Ovary (tissue), 9 donors: ENCODE measurements around the gene SIPA1L3. TPM values are rescaled to one million over a fixed set of nuclear protein-coding genes. Genes with fewer than 3 reads are reported as not detected.
"Not testable (repeated sequence)": the region's sequence is repeated elsewhere in the genome, so short reads cannot be mapped to it uniquely, and the experiment has no call there.

Experiments
- DNase-seq, 5 donors: peaks; one replicate each; pipeline ENCODE4 v3.0.0-alpha.2; 2019 to 2020
- H3K27ac ChIP-seq, 2 donors: fragments of 200-600 bp; one replicate each; pipeline versions ENCODE4 v1.5.1 to v1.8.0; 2019 to 2022
- H3K27me3 ChIP-seq: fragments of 200-600 bp; one replicate; pipeline ENCODE4 v1.8.0; 2022
- H3K36me3 ChIP-seq: fragments of 200-600 bp; sonication (generic); one replicate; pipeline ENCODE4 v1.5.1; 2019
- H3K4me1 ChIP-seq: one replicate; pipeline ENCODE4 v1.8.1; 2013; ENCODE audit warnings: mild to moderate bottlenecking, moderate library complexity; ENCODE audit not compliant: insufficient read depth
- H3K4me3 ChIP-seq: fragments of 200-600 bp; sonication (generic); one replicate; pipeline ENCODE4 v1.5.1; 2017
- H3K9me3 ChIP-seq, 2 donors: fragments of 200-600 bp in 1 of 2; sonication (generic) in 1 of 2; one replicate each; pipeline versions ENCODE4 v1.5.1 to v1.8.1; 2013 to 2019; ENCODE audit warnings: mild to moderate bottlenecking in 1 of 2, moderate library complexity in 1 of 2
- CTCF ChIP-seq, 3 donors: fragments of 450-650 bp in 2 of 3; fragments of 200-600 bp in 1 of 3; IDR thresholded peaks; one replicate each; pipeline versions ENCODE4 v1.5.1 to v1.8.0; 2016 to 2022; ENCODE audit warnings: antibody characterized with exemption in 3 of 3, mild to moderate bottlenecking in 1 of 3
- EP300 ChIP-seq: sonication (generic); formaldehyde crosslinking; IDR thresholded peaks from one replicate; pipeline ENCODE4 v1.6.1; 2017; ENCODE audit warnings: antibody characterized with exemption
- POLR2A ChIP-seq: fragments of 450-650 bp; IDR thresholded peaks from one replicate; pipeline ENCODE4 v1.6.1; 2017; ENCODE audit warnings: antibody characterized with exemption, mild to moderate bottlenecking, moderate library complexity
- WGBS, 3 donors: extraction: QIAGEN DNeasy Blood & Tissue Kit in 1 of 3; methylation state at CpG; one replicate each; pipeline versions ENCODE4 v1.1.5 to v1.1.7; 2013 to 2017; 5-methylcytosine and 5-hydroxymethylcytosine counted together
- intact Hi-C, 4 donors: fragments of 100-400 bp; cut with DNase I; formaldehyde crosslinking; loops; one replicate each; pipeline versions ENCODE4 v1.11.0 to v1.15.1; 2022 to 2023
- polyA plus RNA-seq, 2 donors: library from polyadenylated mRNA; stranded (reverse); fragments of 200-250 nt in 1 of 2; fragments of 350-450 nt in 1 of 2; fragmentation: Illumina TruSeq in 1 of 2; extraction: RNeasy Lipid Tissue Mini Kit (QIAGEN cat#74804) in 1 of 2; gene quantifications; one replicate each; pipeline ENCODE4 v1.2.3, GENCODE V29; 2013 to 2014
- total RNA-seq, 7 donors: library from RNA; depleted of rRNA in 2 of 7; stranded (reverse); fragments of >200 nt in 2 of 7; fragmentation: NEBNext Ultra II Directional in 3 of 7; extraction: Animal tissue kit (Norgen Biotek cat#: 25700) in 3 of 7; gene quantifications; one replicate each; pipeline versions ENCODE4 v1.1.0 to v1.2.4, GENCODE V29; 2016 to 2023
- donor health status: DM: no; HTN: no; CAD: no; lungs with moderate emphysema.
- donor health status: DM: no; HTN: no; CAD: no.
- donor health status: Bipolar disorder and iron deficiency.
- donor health status: DM: yes; HTN: yes; CAD: no.
- donor health status: DM: no; HTN: no; CAD: no.
- donor health status: DM: yes; HTN: yes; CAD: no.

Gene SIPA1L3
- total and polyA plus RNA-seq, 9 donors: 4.5 to 27.9 (median 18.2) TPM

- Histone ChIP-seq H3K36me3 (no peaks in the 10 kb centered on the region), H3K27me3 (no peaks in the 10 kb centered on the region), H3K9me3 (no peaks in the 10 kb centered on the region), H3K4me3 (no peak overlapping the region), H3K4me1 (peaks cover 5% of the 10 kb centered on the region), H3K27ac (no peak overlapping the region)
- TF ChIP-seq CTCF (IDR thresholded peaks at IDR 0.05): no peak
- TF ChIP-seq POLR2A: no peak
- TF ChIP-seq EP300: no peak
- WGBS, 3 donors: 83 to 86% (median 85%) methylated on average over 7 of the region's 7 CpGs
- DNase-seq: no peak
- intact Hi-C loops: no loop called here
Measured at GRCh38 chr19:38064661-38065425, 157.8 kb downstream of the SIPA1L3 start.

- H3K27me3 ChIP-seq, H3K4me3 ChIP-seq, H3K9me3 ChIP-seq, DNase-seq, H3K27ac ChIP-seq, H3K4me1 ChIP-seq, H3K36me3 ChIP-seq, intact Hi-C loops: not testable (repeated sequence)
- 90 to 94% (median 93%) methylated on average over 7 of the region's 7 CpGs for WGBS, 3 donors
Measured at GRCh38 chr19:38065775-38066174, 158.8 kb downstream of the SIPA1L3 start.

GRCh38 chr19:38068826-38069225, 161.8 kb downstream of the SIPA1L3 start:
- Histone ChIP-seq H3K27ac (no peak overlapping the region), H3K4me3 (no peak overlapping the region)

GRCh38 chr19:38070573-38070972, 163.6 kb downstream of the SIPA1L3 start:
- no peaks in the 10 kb centered on the region for H3K27me3 ChIP-seq
- 65 to 72% (median 65%) methylated on average over 3 of the region's 3 CpGs for WGBS, 3 donors
- no peak overlapping the region for H3K27ac ChIP-seq
- no peak for DNase-seq
- TF ChIP-seq CTCF (IDR thresholded peaks at IDR 0.05) (no peak), POLR2A (no peak), EP300 (no peak)
- no peaks in the 10 kb centered on the region for H3K9me3 ChIP-seq
- intact Hi-C loops: no loop called here
- no peaks in the 10 kb centered on the region for H3K36me3 ChIP-seq
- no peaks in the 10 kb centered on the region for H3K4me1 ChIP-seq
- no peak overlapping the region for H3K4me3 ChIP-seq

More at GRCh38 chr19:38068826-38069225, 161.8 kb downstream of the SIPA1L3 start:
- TF ChIP-seq EP300 (no peak), POLR2A (no peak), CTCF (IDR thresholded peaks at IDR 0.05) (no peak)
- intact Hi-C loops: no loop called here
- Histone ChIP-seq H3K9me3 (no peaks in the 10 kb centered on the region), H3K27me3 (no peaks in the 10 kb centered on the region), H3K36me3 (no peaks in the 10 kb centered on the region), H3K4me1 (no peaks in the 10 kb centered on the region)
- WGBS, 3 donors: 83 to 89% (median 88%) methylated on average over 6 of the region's 6 CpGs
- DNase-seq: no peak

GRCh38 chr19:38071054-38071453, 164.0 kb downstream of the SIPA1L3 start:
- DNase-seq, H3K4me3 ChIP-seq, H3K36me3 ChIP-seq, H3K9me3 ChIP-seq, H3K27me3 ChIP-seq, intact Hi-C loops, H3K4me1 ChIP-seq, H3K27ac ChIP-seq: not testable (repeated sequence)
- WGBS, 3 donors: 96 to 98% (median 97%) methylated on average over 6 of the region's 6 CpGs
